ENCODE results near the gene TMEM178B.

The TMEM178B gene

DNA sequence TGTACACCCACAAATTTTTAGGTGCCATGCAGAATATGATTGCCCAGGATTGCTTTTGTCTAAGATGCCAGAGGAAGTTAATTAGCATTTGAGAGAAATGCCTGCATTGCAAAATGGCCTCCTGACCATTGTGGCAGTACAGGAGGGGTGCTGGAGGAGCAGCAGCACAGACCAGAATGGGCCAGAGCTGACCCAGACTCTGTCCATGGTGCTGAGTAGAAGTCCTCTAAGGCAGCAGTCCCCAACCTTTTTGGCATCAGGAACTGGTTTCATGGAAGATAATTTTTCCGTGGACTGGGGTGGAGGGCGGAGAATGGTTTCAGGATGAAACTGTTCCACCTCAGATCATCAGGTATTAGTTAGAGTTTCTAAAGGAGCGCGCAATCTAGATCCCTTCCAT, 259.6 kb downstream of the TMEM178B start:
- H3K4me1 ChIP-seq = no peaks in the 10 kb centered on the region
- H3K27me3 ChIP-seq = no peaks in the 10 kb centered on the region
- no peaks in the 10 kb centered on the region for H3K36me3 ChIP-seq
- no peaks in the 10 kb centered on the region for H3K9me3 ChIP-seq
- intact Hi-C loops (cut with DNase I; ENCODE audit: low total_unique reads) = no loop called here
- TF ChIP-seq, protein P1, sequence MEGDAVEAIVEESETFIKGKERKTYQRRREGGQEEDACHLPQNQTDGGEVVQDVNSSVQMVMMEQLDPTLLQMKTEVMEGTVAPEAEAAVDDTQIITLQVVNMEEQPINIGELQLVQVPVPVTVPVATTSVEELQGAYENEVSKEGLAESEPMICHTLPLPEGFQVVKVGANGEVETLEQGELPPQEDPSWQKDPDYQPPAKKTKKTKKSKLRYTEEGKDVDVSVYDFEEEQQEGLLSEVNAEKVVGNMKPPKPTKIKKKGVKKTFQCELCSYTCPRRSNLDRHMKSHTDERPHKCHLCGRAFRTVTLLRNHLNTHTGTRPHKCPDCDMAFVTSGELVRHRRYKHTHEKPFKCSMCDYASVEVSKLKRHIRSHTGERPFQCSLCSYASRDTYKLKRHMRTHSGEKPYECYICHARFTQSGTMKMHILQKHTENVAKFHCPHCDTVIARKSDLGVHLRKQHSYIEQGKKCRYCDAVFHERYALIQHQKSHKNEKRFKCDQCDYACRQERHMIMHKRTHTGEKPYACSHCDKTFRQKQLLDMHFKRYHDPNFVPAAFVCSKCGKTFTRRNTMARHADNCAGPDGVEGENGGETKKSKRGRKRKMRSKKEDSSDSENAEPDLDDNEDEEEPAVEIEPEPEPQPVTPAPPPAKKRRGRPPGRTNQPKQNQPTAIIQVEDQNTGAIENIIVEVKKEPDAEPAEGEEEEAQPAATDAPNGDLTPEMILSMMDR (IDR thresholded peaks at IDR 0.05) = no peak
- no peak overlapping the region for H3K4me3 ChIP-seq
- no peak for DNase-seq
- no peak overlapping the region for H3K27ac ChIP-seq

GRCh38 chr7:141335164-141335563, 261.3 kb downstream of the TMEM178B start:
- H3K9me3 ChIP-seq = no peaks in the 10 kb centered on the region
- TF ChIP-seq, protein P1 (IDR thresholded peaks at IDR 0.05) = no peak
- no peak overlapping the region for H3K4me3 ChIP-seq
- H3K4me1 ChIP-seq = no peaks in the 10 kb centered on the region
- no peak overlapping the region for H3K27ac ChIP-seq
- DNase-seq = no peak
- intact Hi-C loops (cut with DNase I; ENCODE audit: low total_unique reads) = no loop called here
- H3K27me3 ChIP-seq = no peaks in the 10 kb centered on the region
- no peaks in the 10 kb centered on the region for H3K36me3 ChIP-seq

- no peaks in the 10 kb centered on the region for H3K36me3 ChIP-seq
- no peak for DNase-seq
- intact Hi-C loops (cut with DNase I; ENCODE audit: low total_unique reads) = no loop called here
- H3K4me3 ChIP-seq = no peak overlapping the region
- H3K27me3 ChIP-seq = no peaks in the 10 kb centered on the region
- no peaks in the 10 kb centered on the region for H3K9me3 ChIP-seq
- H3K4me1 ChIP-seq = no peaks in the 10 kb centered on the region
- H3K27ac ChIP-seq = no peak overlapping the region
- TF ChIP-seq, protein P1 (IDR thresholded peaks at IDR 0.05) = no peak
Observed at GRCh38 chr7:141339603-141340002, 265.7 kb downstream of the TMEM178B start.

DNA sequence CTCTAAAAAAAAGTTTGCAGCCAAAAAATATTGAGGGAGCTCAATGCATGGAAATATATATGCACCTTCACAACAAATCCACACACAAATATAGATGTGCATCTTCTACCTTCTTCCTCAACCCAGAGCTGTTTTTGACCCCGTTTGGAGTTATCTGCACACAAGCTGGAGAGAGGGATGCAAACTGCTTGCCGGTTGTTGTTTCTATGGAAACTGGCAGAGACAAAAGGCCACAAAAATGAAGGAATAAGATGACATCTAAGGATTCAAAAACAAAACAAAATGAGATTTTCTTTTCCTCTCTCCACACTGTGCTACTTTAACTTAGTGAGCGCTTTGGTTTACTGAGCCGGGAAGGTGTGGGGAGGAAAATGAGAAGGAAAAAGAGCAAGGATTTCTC, 267.1 kb downstream of the TMEM178B start:
- no peaks in the 10 kb centered on the region for H3K9me3 ChIP-seq
- TF ChIP-seq, protein P1 (IDR thresholded peaks at IDR 0.05) = no peak
- intact Hi-C loops (cut with DNase I; ENCODE audit: low total_unique reads) = no loop called here
- no peaks in the 10 kb centered on the region for H3K27me3 ChIP-seq
- H3K4me3 ChIP-seq = no peak overlapping the region
- no peaks in the 10 kb centered on the region for H3K36me3 ChIP-seq
- H3K4me1 ChIP-seq = no peaks in the 10 kb centered on the region
- no peak for DNase-seq
- no peak overlapping the region for H3K27ac ChIP-seq

- Histone ChIP-seq H3K36me3 (no peaks in the 10 kb centered on the region), H3K4me3 (no peak overlapping the region), H3K9me3 (no peaks in the 10 kb centered on the region), H3K27ac (no peak overlapping the region), H3K27me3 (no peaks in the 10 kb centered on the region), H3K4me1 (no peaks in the 10 kb centered on the region)
- TF ChIP-seq, protein P1 (IDR thresholded peaks at IDR 0.05) = no peak
- no peak for DNase-seq
- intact Hi-C loops (cut with DNase I; ENCODE audit: low total_unique reads) = no loop called here
Observed at GRCh38 chr7:141342621-141343408, 269.0 kb downstream of the TMEM178B start.
